ENCODE measurements around the gene SPN.

DNA sequence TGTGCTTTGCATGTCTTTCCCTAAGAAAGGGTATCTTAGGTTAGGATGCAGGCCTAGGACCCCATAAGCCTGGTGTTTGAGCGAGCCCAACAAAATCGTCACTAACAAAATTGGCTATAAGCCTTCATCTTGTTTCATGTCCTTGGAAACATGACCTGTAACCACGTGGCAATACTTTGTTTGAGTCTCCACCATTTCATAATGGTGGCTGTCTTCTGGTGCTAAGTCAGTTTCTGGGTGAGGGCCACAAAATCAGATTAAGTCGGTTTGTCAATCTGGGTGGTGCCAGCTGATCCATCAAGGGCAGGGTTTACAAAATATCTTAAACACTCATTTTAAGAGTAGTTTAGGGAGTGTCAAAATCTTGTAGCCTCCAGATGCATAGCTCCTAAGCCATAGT lies 49.8 kb downstream of the SPN start:
- TF ChIP-seq, protein P1, sequence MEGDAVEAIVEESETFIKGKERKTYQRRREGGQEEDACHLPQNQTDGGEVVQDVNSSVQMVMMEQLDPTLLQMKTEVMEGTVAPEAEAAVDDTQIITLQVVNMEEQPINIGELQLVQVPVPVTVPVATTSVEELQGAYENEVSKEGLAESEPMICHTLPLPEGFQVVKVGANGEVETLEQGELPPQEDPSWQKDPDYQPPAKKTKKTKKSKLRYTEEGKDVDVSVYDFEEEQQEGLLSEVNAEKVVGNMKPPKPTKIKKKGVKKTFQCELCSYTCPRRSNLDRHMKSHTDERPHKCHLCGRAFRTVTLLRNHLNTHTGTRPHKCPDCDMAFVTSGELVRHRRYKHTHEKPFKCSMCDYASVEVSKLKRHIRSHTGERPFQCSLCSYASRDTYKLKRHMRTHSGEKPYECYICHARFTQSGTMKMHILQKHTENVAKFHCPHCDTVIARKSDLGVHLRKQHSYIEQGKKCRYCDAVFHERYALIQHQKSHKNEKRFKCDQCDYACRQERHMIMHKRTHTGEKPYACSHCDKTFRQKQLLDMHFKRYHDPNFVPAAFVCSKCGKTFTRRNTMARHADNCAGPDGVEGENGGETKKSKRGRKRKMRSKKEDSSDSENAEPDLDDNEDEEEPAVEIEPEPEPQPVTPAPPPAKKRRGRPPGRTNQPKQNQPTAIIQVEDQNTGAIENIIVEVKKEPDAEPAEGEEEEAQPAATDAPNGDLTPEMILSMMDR (IDR thresholded peaks at IDR 0.05), result no peak
- no peak for TF ChIP-seq POLR2A (IDR thresholded peaks at IDR 0.05)
- TF ChIP-seq EP300 (IDR thresholded peaks at IDR 0.05), result no peak

All from suprapubic skin (tissue), 3 donors.